ENCODE data around the gene RIMKLB.
"Not testable (repeated sequence)": the region's sequence is repeated elsewhere in the genome, so short reads cannot be mapped to it uniquely, and the experiment has no call there.

The RIMKLB gene

GRCh38 chr12:8709124-8709830 is 11.5 kb downstream of the RIMKLB start:
- no peak for TF ChIP-seq CTCF (IDR thresholded peaks at IDR 0.05; ENCODE audit: borderline replicate concordance, control extremely low read depth, extremely low read depth, insufficient read depth, missing control alignments)
- in situ Hi-C loops (cut with MboI; ENCODE audit: low sequenced_read_pairs, unreplicated experiment), result no loop called here
- DNase-seq (ENCODE audit: low spot score), result no peak

GRCh38 chr12:8712572-8712971 is 14.8 kb downstream of the RIMKLB start:
- no peak for TF ChIP-seq CTCF (IDR thresholded peaks at IDR 0.05; ENCODE audit: borderline replicate concordance, control extremely low read depth, extremely low read depth, insufficient read depth, missing control alignments)
- in situ Hi-C loops (cut with MboI; ENCODE audit: low sequenced_read_pairs, unreplicated experiment), result no loop called here
- DNase-seq (ENCODE audit: low spot score), result no peak

GRCh38 chr12:8722286-8722800 is 24.6 kb downstream of the RIMKLB start:
- no peak for DNase-seq (ENCODE audit: low spot score)
- in situ Hi-C loops (cut with MboI; ENCODE audit: low sequenced_read_pairs, unreplicated experiment), result no loop called here
- no peak for TF ChIP-seq CTCF (IDR thresholded peaks at IDR 0.05; ENCODE audit: borderline replicate concordance, control extremely low read depth, extremely low read depth, insufficient read depth, missing control alignments)

- DNase-seq (ENCODE audit: low spot score), result no peak
- in situ Hi-C loops (cut with MboI; ENCODE audit: low sequenced_read_pairs, unreplicated experiment), result no loop called here
- TF ChIP-seq CTCF (IDR thresholded peaks at IDR 0.05; ENCODE audit: borderline replicate concordance, control extremely low read depth, extremely low read depth, insufficient read depth, missing control alignments), result no peak
Observed at GRCh38 chr12:8734873-8735381, 37.1 kb downstream of the RIMKLB start.

GRCh38 chr12:8742501-8742900 is 44.7 kb downstream of the RIMKLB start:
- in situ Hi-C loops (cut with MboI; ENCODE audit: low sequenced_read_pairs, unreplicated experiment), result no loop called here
- no peak for TF ChIP-seq CTCF (IDR thresholded peaks at IDR 0.05; ENCODE audit: borderline replicate concordance, control extremely low read depth, extremely low read depth, insufficient read depth, missing control alignments)
- DNase-seq (ENCODE audit: low spot score), result no peak

- in situ Hi-C loops (cut with MboI; ENCODE audit: low sequenced_read_pairs, unreplicated experiment); DNase-seq (ENCODE audit: low spot score): not testable (repeated sequence)
Observed at GRCh38 chr12:8743121-8743520, 45.3 kb downstream of the RIMKLB start.

- in situ Hi-C loops (cut with MboI; ENCODE audit: low sequenced_read_pairs, unreplicated experiment); DNase-seq (ENCODE audit: low spot score): not testable (repeated sequence)
Observed at GRCh38 chr12:8745631-8746030, 47.8 kb downstream of the RIMKLB start.

Measured in GM13976 (cell line).